ENCODE measurements around the gene SLC2A4RG. TPM values are rescaled to one million over a fixed set of nuclear protein-coding genes. Genes with fewer than 3 reads are reported as not detected.
A peak's percentile ranks its signal among the peaks of the same experiment; 100 is the strongest.

The SLC2A4RG gene
- total and polyA plus RNA-seq, 2 of the 13 experiments (the other 11 are each of a cell fraction or from before 2014, with no cell fraction given) = 91.4 to 95.9 TPM

- TF ChIP-seq PBX3 (CRISPR knock-in tag; IDR thresholded peaks at IDR 0.05; ENCODE audit: borderline replicate concordance) (0 out of 2 replicates have a peak, but pooled peaks have one; percentile 14), TIGD3 (CRISPR knock-in tag; IDR thresholded peaks at IDR 0.05; ENCODE audit: borderline replicate concordance) (0 out of 2 replicates have a peak, but pooled peaks have one; percentile 10), ZNF557 (CRISPR knock-in tag; IDR thresholded peaks at IDR 0.05) (no peak), ZNF549 (CRISPR knock-in tag; IDR thresholded peaks at IDR 0.05) (no peak), ZSCAN31 (CRISPR knock-in tag; IDR thresholded peaks at IDR 0.05; ENCODE audit: low read depth) (no peak; the same call in 1 of the 2 replicates), ZZZ3 (CRISPR knock-in tag; IDR thresholded peaks at IDR 0.05; ENCODE audit: borderline replicate concordance) (peak; percentile 46; the same call in 1 of the 2 replicates), MEIS2 (CRISPR knock-in tag; IDR thresholded peaks at IDR 0.05) (no peak; the same call in 1 of the 2 replicates), SCMH1 (CRISPR knock-in tag; IDR thresholded peaks at IDR 0.05; ENCODE audit: borderline replicate concordance) (no peak), SP2 (CRISPR knock-in tag; IDR thresholded peaks at IDR 0.05) (no peak; the same call in 1 of the 2 replicates), AGO1 (IDR thresholded peaks at IDR 0.05; ENCODE audit: low read depth, low read length, poor library complexity, severe bottlenecking) (peak; percentile 6), ZNF253 (CRISPR knock-in tag; IDR thresholded peaks at IDR 0.05; ENCODE audit: borderline replicate concordance) (no peak), ARID2 (CRISPR knock-in tag; IDR thresholded peaks at IDR 0.05; ENCODE audit: borderline replicate concordance) (no peak), PHF21A (CRISPR knock-in tag; IDR thresholded peaks at IDR 0.05) (peak; percentile 53), TGIF2 (CRISPR knock-in tag; IDR thresholded peaks at IDR 0.05) (peak; percentile 90; the same call in 1 of the 2 replicates), NR2F1 (CRISPR knock-in tag; IDR thresholded peaks at IDR 0.05) (no peak; a peak in 2 of 4 replicates), ONECUT2 (CRISPR knock-in tag; IDR thresholded peaks at IDR 0.05) (no peak), CBFB (CRISPR knock-in tag; IDR thresholded peaks at IDR 0.05) (peak; percentile 44; the same call in 1 of the 2 replicates), FOXJ3 (CRISPR knock-in tag; IDR thresholded peaks at IDR 0.05; ENCODE audit: borderline replicate concordance) (no peak), ZNF383 (CRISPR knock-in tag; IDR thresholded peaks at IDR 0.05; ENCODE audit: borderline replicate concordance) (peak; percentile 26; the same call in 1 of the 2 replicates), NR2F2 (IDR thresholded peaks at IDR 0.05; ENCODE audit: borderline replicate concordance, low read depth) (no peak), ZMAT3 (CRISPR knock-in tag; conservative IDR thresholded peaks at IDR 0.05) (no peak; the same call in 1 of the 2 replicates)
- TF ChIP-seq, protein P1, sequence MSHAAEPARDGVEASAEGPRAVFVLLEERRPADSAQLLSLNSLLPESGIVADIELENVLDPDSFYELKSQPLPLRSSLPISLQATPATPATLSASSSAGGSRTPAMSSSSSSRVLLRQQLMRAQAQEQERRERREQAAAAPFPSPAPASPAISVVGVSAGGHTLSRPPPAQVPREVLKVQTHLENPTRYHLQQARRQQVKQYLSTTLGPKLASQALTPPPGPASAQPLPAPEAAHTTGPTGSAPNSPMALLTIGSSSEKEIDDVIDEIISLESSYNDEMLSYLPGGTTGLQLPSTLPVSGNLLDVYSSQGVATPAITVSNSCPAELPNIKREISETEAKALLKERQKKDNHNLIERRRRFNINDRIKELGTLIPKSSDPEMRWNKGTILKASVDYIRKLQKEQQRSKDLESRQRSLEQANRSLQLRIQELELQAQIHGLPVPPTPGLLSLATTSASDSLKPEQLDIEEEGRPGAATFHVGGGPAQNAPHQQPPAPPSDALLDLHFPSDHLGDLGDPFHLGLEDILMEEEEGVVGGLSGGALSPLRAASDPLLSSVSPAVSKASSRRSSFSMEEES (CRISPR knock-in tag; IDR thresholded peaks at IDR 0.05) = no peak
- TF ChIP-seq, protein P2, sequence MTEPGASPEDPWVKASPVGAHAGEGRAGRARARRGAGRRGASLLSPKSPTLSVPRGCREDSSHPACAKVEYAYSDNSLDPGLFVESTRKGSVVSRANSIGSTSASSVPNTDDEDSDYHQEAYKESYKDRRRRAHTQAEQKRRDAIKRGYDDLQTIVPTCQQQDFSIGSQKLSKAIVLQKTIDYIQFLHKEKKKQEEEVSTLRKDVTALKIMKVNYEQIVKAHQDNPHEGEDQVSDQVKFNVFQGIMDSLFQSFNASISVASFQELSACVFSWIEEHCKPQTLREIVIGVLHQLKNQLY (CRISPR knock-in tag; IDR thresholded peaks at IDR 0.05) = no peak
These were observed 32.6 kb upstream of the SLC2A4RG start (continued) for GRCh38 chr20:63706852-63707557.

Measured in HepG2 (cell line).